HEK293T (cell line): Measurements from ENCODE around the gene TEAD2.

Experiments
- ARNT ChIP-seq: fragments of 450-650 bp; IDR thresholded peaks from 2 replicates; pipeline ENCODE4 v1.6.1; 2017; ENCODE audit warnings: mild to moderate bottlenecking
- BHLHE40 ChIP-seq: fragments of 450-650 bp; IDR thresholded peaks from 2 replicates; pipeline ENCODE4 v1.6.1; 2016; ENCODE audit warnings: mild to moderate bottlenecking, moderate library complexity, borderline replicate concordance
- CTBP1 ChIP-seq: fragments of 450-650 bp; IDR thresholded peaks from 2 replicates; pipeline ENCODE4 v1.6.1; 2016; ENCODE audit warnings: borderline replicate concordance
- ELF4 ChIP-seq: fragments of 450-650 bp; IDR thresholded peaks from 2 replicates; pipeline ENCODE4 v1.6.1; 2017; ENCODE audit warnings: antibody characterized with exemption
- FOXA1 ChIP-seq: fragments of 450-650 bp; IDR thresholded peaks from 2 replicates; pipeline ENCODE4 v1.6.1; 2016; ENCODE audit warnings: mild to moderate bottlenecking
- FOXM1 ChIP-seq: fragments of 450-650 bp; IDR thresholded peaks from 2 replicates; pipeline ENCODE4 v1.6.1; 2017; ENCODE audit warnings: mild to moderate bottlenecking, borderline replicate concordance
- HDGF ChIP-seq: fragments of 450-650 bp; IDR thresholded peaks from 2 replicates; pipeline ENCODE4 v1.6.1; 2017; ENCODE audit warnings: antibody characterized with exemption, borderline replicate concordance
- NFRKB ChIP-seq: fragments of 450-650 bp; IDR thresholded peaks from 2 replicates; pipeline ENCODE4 v1.6.1; 2016; ENCODE audit warnings: mild to moderate bottlenecking, moderate library complexity
- SP1 ChIP-seq: fragments of 450-650 bp; IDR thresholded peaks from 2 replicates; pipeline ENCODE4 v1.6.1; 2017
- TARDBP ChIP-seq: fragments of 450-650 bp; IDR thresholded peaks from 2 replicates; pipeline ENCODE4 v1.6.1; 2016

DNA sequence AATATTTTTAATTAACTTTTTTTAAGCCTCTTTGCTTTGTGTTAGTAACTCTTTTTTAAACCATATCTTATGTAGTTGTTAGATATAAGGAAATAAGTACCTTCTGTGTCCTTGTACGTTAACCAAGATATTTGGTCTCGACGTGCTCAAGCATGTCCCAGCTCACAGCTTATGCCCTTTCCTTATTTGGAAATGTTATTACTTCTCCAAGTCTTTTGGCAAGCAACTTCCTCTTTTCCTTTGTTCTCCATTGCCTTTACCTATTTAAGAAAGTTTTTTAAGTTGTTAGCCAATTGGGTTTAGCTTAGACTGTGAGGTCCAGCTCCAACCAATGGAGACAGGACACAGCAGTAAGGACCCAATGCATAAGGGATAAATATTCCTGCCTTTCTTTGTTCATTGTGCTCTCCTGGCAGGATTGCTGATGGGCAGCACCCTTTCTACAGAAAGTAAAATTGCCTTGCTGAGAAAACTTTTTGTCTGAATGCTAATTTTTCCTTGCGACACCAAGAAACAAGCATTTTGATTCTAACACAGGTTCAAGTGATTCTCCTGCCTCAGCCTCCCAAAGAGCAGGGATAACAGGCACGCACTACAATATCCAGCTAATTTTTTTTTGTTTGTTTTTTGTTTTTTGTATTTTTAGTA lies 6.6 kb upstream of the TEAD2 start:
- TF ChIP-seq ARNT (no peak), FOXA1 (no peak), SP1 (no peak), FOXM1 (no peak), TARDBP (no peak), HDGF (no peak), NFRKB (no peak), ELF4 (no peak), CTBP1 (no peak), BHLHE40 (no peak)
